CD1c-positive myeloid dendritic cell (primary cell): ENCODE measurements around the gene SDK1.
"Not testable (repeated sequence)": the region's sequence is repeated elsewhere in the genome, so short reads cannot be mapped to it uniquely, and the experiment has no call there.

ENCODE experiments used
- DNase-seq: peaks from one replicate; pipeline ENCODE4 v3.0.0-alpha.2; 2016; ENCODE audit errors: extremely low spot score

Gene SDK1

DNA sequence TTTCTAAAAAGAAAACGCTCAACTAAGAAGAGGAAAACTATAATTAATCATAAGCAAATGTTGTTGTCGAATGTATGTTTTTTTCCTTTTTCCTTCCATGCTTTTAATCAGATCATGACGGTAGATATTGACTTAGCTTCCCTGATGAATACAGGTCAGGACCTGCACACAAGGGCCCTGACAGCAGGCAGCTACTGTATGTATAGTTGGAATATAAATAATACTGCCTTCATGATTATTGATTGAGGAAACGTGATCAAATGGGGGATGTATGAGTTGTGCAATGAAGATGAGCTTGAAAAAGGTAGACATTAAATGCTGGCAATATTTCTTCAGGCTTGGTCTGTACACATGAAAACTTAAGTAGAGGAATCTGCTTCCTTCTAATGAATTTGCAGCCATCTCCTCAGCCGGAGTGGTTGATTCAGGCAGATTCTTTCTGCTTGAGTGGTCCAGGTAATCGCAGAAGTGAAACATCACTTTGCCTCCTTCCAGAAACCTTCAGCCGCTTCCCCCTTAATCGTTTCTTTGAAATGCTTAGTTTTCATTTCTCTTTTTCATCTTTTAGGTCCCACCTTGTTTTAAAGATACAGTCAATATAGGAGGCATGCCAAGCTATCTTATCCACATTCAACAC lies 656.5 kb downstream of the SDK1 start:
- no peak for DNase-seq

DNA sequence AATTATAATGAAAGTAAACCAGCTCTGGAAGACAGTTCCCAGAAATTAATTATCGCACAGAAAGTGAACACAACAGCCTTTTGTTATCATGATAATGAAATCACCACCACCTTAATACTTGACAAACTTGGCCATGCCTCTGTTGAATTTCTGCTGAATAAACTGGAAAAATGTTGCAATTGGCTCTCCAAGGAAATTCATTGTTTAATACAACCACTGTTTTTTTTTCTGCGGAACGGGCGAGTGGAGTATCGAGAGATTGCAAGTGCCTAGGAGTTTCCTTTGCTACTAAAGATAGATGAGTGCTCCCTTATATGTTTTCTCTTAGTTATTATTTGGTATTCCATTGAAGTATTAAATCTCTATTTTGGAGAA lies 657.0 kb downstream of the SDK1 start:
- no peak for DNase-seq

DNA sequence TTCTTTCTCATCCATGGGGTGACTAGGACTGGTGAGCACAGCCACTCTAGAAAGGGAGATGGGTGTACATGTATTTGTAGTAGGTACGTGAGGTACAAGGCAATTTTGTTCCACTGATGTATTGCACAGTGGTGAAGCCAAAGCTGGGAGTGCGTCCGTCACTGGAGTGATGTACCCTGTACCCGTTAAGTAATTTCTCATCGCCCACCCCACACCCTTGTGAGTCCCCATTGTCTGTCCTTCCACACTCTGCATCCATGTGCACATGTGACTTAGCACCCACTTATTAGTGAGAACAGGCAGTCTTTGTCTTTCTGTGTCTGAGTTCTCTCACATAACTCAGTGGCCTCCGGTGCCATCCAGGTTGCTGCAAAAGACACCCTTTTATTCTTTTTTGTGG lies 658.3 kb downstream of the SDK1 start:
- DNase-seq, result no peak

DNA sequence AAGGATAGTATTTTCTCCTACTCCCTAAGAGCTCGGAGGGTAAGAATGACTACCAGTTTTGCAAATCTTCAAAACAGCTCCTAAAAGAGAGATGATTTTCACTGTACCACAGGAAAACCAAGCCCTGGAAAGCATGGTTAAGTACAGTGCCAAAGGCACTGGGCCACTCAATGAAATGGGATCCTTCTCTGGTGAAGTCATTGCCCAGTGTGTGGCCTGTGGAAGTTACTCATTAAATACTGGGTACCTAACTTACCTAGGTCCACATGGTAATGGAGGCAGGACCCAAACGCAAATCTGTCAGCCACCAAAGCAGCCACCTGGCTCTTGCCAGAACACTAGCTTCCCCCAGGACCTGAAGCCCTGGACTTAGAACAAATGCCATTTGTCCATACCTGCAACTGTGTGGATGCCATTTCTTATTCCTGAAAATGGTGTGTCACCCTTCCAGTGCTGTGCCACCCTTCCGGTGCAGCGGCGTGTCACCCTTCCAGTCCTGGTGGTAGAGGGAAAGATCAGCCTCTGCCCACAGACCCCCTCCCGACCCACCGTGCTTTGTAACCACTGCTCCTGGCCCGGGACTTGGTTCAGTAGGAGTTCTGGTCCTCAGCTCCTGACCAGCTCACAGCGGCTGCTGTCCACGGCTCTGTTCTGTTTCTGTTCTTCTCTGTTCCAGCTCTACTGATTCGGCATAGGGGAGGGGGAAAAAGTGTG lies 659.2 kb downstream of the SDK1 start:
- no peak for DNase-seq

DNA sequence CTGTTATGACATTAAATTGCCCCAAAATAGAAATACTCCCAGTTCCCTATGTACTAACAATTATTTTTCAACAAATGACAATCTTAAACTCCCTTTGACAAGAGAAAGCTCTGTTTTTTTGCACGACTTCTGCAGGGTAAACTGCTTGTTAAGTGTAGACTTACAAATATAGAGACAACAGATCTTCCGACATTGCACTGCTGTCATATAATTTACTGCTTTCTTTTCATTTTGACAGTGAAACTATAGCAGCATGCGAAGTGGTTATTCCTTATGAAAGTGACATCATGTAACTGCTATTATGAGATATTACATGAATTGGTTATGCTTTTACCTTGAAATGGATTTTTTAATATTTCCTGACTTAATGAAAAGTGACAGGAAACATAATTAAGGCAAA lies 659.9 kb downstream of the SDK1 start:
- DNase-seq, result no peak

DNA sequence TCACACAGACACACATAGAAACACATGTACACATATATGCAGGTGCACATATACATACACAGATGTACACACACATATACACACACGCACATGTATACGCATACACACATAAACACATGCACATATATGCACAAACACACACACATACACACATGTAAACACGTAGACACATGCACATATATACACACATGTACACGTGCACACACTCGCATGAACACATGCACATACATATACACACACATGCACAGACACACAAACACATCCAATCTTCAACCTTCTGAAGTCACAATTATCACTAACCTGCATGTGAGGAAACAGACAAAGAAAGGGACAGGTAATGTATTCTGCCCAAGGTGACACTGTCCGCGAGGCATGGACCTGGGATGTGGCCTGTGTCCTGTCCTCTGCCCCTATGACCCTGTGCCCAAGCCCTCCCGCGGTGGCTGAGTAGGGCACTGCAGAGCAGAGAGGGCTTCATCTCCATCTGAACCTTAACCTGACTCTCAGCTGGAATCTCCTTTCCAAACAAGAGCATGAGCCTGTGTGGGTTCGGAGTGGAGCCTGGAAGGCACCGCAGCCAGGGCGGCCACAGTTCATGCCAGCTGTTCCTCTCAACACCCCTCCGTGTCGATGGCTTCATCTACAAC lies 660.9 kb downstream of the SDK1 start:
- DNase-seq, result no peak

DNA sequence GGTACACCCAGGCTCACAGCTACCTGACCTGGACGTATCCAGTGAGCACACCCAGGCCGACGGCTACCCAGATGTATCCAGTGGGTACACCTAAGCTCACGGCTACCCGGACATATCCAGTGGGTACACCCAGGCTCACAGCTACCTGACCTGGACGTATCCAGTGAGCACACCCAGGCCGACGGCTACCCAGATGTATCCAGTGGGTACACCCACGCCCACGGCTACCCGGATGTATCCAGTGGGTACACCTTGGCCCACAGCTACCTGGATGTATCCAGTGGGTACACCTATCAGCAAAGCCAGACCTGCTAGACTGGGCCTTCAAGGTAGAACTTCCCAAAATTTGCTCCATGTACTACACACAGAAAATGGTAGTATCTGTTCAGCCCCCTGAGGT lies 662.7 kb downstream of the SDK1 start:
- not testable (repeated sequence) for DNase-seq

DNA sequence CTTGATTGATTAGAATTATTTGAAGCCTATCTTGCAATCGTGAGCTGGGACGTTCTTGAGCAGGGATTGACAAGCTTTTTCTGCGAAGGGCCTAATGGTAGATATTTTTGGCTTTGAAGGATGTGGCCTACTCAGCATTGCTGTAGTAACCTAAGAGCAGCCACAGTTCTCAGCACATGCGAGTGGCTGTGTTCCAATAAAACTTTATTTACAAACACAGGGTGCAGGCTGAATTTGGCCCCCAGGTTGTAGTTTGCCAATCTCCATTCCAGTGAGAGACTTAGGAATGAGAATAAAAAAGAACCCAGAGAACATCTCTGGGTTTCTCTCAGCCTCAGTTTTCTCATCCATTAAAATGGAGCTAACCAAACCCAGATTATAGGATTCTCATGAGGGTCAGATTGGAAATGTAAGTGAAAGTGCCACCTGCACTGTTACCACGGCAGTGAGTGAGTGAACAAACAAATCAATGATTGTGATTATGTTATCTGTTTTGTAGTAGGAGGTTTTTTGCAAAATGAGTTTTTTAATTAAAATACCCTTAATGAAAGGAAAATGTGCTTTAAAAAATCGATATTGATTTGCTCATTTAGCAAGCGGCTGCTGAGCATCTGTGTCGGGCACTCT lies 664.0 kb downstream of the SDK1 start:
- DNase-seq, result no peak

DNA sequence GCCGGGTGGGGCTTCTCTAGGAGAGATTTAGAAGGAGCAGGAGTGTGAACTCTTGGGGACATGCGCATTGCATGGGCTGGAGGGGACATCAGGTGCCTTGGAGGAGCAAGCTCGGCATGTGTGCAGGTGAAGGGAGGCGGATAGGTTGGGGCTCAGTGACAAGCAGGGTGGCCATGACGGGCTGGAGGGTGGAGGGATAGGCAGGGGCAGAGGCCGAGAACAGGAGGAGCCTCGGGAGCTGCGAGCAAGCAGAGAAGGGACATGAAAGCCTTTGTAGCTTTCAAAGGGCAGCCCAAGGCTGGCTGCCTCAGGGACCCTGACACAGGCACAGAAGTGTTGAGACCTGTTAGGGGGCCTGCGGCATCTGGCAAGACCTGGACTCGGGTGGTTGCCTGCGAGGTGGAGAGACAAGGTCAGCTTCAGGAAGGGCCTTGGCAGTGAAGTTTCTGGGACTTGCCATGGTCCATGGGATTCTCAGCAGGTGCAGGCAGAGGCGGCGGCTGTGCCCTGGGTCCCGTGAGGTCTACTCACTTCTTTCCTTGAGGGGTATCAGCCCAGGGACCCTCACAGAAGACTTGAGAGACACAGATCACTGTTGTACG lies 664.8 kb downstream of the SDK1 start:
- DNase-seq, result no peak

DNA sequence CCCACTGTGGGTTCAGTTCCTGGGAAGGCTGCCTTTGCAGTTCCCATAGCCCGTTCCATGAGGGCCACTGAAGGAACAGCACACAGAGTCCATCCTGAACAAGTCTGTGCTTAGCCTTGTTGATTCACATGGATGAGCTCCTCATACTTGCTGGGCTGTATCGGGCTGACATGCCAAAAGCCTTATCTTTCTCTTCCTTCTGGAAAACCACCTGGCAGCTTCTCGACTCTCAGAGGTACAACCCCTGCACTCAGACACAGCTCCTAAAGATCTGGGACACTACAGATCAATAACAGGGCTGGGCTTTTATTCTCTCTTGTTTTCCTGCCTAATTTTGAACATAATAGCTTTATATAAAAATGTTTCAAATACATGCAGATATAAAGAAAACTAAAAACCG lies 667.2 kb downstream of the SDK1 start:
- no peak for DNase-seq

DNA sequence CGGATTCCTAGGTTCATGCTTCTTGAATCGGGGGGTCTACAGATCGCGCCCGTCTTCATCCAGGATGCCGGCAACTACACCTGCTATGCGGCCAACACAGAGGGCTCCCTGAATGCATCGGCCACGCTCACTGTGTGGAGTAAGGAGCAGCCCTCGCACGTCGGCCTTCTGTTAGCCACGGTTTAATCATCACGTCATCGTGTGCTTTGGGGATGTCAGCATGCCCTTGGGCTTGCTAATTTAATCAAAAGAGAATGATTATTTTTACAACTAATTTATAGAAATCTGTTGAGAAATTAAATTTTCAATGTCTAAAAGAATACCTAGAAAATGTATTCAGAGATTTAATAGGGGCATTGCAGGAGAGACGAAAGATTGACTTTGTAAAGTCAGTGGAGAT lies 668.2 kb downstream of the SDK1 start:
- DNase-seq, result no peak

DNA sequence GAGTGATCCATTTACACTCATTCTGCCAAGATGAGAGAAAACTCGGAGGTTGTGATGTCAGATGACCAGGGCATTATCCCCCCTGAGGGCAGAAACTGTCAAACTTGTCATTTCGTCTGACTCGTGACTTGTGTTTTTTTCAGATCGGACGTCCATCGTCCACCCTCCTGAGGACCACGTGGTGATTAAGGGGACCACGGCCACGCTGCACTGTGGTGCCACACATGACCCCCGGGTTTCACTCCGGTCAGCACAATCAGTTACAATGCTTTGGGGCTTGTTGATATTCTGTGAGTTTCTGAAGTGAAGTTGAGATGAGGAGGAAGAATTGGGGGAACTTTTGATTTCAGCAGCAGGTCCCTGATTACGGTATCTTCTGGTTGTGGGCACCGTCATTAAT lies 670.3 kb downstream of the SDK1 start:
- DNase-seq, result no peak

DNA sequence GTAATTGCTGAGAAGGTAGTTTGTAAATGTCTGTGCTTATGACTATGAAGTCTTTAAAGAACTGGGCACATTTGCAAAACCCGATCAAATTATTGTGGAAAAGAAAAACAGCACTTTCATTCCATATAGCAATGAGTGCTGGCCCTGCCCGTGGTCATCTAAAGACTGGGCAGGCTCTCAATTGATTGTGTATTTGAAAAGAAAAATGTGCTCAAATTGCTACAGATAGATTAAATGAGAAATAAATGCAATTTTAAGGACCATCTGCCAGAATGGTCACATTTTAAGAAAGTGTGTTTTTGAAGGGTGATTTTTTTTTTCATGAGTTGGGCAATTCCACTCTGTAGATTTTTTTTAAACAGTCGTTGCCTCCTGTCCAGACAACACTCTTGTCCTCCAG lies 672.2 kb downstream of the SDK1 start:
- DNase-seq, result no peak

DNA sequence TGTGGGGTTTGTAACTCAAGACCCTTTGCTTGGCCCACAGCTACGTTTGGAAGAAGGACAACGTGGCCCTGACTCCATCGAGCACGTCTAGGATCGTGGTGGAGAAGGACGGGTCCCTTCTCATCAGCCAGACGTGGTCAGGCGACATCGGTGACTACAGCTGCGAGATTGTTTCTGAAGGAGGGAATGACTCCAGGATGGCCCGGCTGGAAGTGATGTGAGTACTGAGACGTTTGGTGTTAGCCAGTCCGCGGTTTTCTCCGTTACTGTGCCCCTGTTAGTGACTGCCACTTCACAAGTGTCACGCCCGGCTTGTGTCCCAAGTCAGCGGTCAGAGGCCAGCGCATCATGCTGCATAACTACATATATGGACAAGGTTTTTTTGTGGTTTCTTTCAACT lies 673.3 kb downstream of the SDK1 start:
- no peak for DNase-seq

DNA sequence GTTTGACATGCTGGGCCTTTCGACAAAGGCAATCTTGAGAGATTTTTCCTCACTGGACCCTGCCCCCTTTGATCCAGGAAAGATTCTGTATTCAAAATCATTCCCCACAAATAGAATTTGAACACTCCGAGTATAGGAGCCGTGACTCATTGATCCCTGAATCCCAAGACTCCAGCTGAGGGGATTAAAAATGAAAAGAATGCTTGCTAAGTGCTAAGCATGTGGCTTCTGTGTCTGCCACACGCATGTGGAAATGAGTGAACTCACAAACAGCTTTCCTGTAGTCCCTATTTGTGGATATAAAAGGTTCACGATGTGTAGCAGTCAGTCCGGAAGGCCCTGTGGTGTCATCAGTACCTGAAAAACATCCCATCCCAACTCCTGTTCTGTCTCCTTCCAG lies 674.3 kb downstream of the SDK1 start:
- DNase-seq, result no peak

DNA sequence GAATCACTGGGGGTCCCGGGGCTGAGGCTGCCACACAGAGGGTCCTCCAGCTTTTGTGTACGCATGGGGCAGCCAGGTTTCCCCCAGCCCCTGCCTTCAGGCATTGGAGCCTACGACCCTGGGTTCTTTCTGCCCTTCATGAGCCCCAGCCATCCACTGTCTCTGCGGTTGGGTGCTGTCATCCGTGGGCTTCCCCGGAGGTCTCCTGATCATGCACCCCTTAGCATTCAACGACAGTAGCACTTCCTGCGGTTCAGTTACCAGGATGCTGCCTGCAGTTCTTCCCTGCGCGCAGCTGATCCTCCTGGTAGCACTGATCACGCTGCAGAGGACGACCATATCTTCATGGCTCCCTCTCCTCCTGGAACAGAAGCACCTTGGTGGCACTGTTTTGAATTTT lies 676.3 kb downstream of the SDK1 start:
- no peak for DNase-seq

DNA sequence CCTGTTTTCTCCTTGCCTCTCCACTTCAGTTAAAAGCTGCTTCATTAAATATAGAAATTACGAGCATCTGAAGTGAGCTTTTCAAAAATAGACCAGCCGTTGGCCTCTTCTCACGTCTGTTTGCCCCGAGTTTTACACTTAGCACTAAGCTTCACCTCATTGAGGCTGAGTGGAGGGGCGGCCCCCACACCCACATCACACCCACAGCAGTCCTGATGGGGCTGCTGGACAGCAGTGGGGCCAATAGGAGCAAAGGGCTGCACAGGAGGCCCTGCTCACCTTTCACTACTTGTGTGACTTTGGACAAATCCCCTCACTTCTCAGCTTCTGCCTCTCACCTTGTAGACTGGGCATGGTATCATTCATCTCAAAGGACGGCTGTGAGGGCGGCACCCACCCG lies 677.8 kb downstream of the SDK1 start:
- no peak for DNase-seq

DNA sequence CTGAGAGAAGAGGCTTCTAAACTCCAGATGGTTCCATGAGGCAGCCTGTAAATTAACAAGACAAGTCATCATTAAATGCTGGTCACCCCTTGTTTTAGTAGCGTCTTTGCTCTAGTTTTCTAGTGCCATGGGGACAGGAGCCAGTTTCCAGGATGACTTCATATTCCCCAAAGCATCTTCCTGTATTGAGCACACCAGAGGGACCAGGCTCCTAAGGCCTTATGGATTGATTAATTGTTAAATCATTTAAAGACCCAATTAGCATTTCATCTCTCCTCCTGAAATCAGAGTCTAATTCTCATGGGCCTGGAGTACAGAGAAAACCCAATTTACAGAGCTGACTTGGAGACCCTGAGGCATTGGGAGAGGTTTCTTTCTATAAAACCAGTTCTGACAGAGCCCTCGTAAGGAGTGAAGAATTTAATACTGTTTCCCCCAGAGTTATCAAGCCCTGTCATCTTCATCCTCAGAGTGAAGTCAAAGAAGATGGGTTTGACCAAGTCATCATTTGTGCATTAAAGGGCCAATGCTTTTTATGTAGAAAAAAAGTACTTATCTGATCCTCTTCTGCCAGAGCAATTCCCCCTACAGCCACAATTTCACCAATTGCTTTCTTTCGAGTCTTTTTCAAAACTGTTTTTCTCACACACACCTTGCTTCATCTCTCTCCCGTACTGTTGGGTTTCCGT lies 678.7 kb downstream of the SDK1 start:
- no peak for DNase-seq

DNA sequence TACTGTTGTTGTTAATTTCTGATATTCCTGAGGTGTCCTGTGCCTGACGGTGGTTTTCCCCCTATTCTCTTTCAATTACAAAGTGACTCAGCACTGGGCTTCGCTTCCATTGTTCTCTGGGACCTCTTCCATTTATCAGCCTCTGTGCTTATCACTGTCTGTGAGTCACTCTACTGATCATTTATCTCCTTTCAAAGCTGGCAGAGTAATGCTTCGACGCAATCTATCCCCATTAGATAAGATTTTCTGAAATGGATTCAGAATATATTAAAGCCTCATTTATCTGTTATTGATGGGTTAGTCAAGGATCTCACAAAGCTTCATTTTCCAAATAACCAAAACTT lies 679.2 kb downstream of the SDK1 start:
- DNase-seq, result no peak

DNA sequence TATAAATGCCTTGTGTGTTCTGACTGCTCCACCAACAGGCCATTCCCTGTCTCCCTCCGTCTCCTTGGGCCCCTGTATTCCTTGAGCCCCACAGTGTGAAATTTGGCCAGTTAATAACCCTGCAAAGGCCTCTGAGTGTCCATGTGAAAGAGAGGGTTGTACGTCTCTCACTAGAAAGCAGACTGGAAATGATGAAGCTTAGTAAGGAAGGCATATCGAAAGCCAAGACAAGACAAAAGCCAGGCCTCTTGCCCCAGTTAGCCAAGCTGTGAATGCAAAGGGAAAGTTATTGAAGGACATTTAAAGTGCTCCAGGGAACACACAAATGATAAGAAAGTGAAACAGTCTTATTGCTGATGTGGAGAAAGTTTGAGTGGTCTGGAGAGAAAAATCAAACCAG lies 680.2 kb downstream of the SDK1 start:
- no peak for DNase-seq

DNA sequence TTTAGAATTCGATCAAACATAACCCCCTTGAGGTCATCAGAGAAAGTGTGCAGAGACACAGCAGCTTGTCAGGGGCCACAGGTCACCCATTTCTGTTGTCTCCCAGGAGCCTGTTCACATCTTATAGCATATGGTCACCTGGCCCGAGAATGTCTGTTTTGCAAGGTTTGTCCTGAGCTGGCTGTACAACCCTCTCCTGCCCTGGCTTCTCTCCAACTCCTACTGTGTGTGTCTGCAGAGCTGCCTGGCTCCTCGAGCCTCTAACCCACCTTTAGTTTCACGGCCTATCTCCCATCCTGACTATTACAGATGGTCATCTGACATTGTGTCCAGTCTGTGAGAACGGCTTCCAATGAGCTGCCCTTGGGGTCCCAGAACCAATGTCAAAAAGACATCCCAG lies 683.4 kb downstream of the SDK1 start:
- no peak for DNase-seq

DNA sequence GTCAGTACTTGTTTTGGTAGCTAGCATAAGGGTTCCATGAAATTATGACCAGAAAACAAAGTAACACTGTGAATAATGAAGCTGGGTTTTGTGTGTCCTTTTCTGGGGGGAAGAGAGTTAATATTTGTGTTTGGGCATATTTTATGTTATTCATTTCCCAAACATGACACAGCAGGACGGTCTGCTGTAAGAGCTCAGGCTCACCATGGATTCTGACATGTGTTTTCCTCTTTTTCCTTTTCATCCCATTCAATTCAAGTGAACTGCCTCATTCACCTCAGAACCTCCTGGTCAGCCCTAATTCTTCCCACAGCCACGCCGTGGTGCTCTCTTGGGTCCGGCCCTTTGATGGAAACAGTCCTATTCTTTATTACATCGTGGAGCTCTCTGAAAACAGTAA lies 685.9 kb downstream of the SDK1 start:
- no peak for DNase-seq
